H1 (cell line): ENCODE results near the gene DSCAM. TPM values are rescaled to one million over a fixed set of nuclear protein-coding genes. Genes with fewer than 3 reads are reported as not detected.

ENCODE experiments used
- ATF3 ChIP-seq: IDR thresholded peaks from 2 replicates; pipeline ENCODE4 v1.6.1; 2011; ENCODE audit warnings: low read depth, mild to moderate bottlenecking, low read length; ENCODE audit not compliant: insufficient read depth
- BACH1 ChIP-seq: IDR thresholded peaks from 2 replicates; pipeline ENCODE4 v1.6.1; 2012; ENCODE audit warnings: low read length, improper control_type of control experiment
- CHD2 ChIP-seq: IDR thresholded peaks from 2 replicates; pipeline ENCODE4 v1.6.1; 2012; ENCODE audit warnings: low read length, improper control_type of control experiment
- CTBP2 ChIP-seq: IDR thresholded peaks from 2 replicates; pipeline ENCODE4 v1.7.0; 2011; ENCODE audit warnings: borderline replicate concordance, mild to moderate bottlenecking, moderate library complexity, mixed read lengths, low read length; ENCODE audit not compliant: insufficient read depth, insufficient read length
- KDM5A ChIP-seq: fragments of 200-600 bp; IDR thresholded peaks from 2 replicates; pipeline ENCODE4 v1.7.1; 2012; ENCODE audit warnings: mild to moderate bottlenecking, low read length, inconsistent platforms, mixed read lengths
- POU5F1 ChIP-seq: IDR thresholded peaks from 2 replicates; pipeline ENCODE4 v1.6.1; 2011; ENCODE audit warnings: low read depth, mild to moderate bottlenecking, low read length, moderate library complexity
- RAD21 ChIP-seq, 2 experiments: IDR thresholded peaks in 1 of 2; conservative IDR thresholded peaks in 1 of 2; 2 replicates each; pipeline ENCODE4 v1.6.1; 2011; ENCODE audit warnings: low read depth in 2 of 2, low read length in 2 of 2, improper control_type of control experiment in 1 of 2, inconsistent platforms in 1 of 2, mild to moderate bottlenecking in 1 of 2, moderate library complexity in 1 of 2
- SAP30 ChIP-seq: fragments of 300-600 bp; sonication (generic); IDR thresholded peaks from 2 replicates; pipeline ENCODE4 v1.7.1; 2012; ENCODE audit warnings: low read length, moderate library complexity, mild to moderate bottlenecking, inconsistent platforms; ENCODE audit not compliant: insufficient read depth, insufficient replicate concordance
- TAF1 ChIP-seq: IDR thresholded peaks from 2 replicates; pipeline ENCODE4 v1.6.1; 2011; ENCODE audit warnings: mild to moderate bottlenecking, low read depth, low read length
- TCF12 ChIP-seq: IDR thresholded peaks from 2 replicates; pipeline ENCODE4 v1.6.1; 2011; ENCODE audit warnings: low read depth, mild to moderate bottlenecking, low read length
- polyA plus RNA-seq, 7 experiments: library from polyadenylated mRNA; depleted of rRNA in 3 of 7; stranded (reverse) in 5 of 7; unstranded in 2 of 7; fragments of >200 nt in 5 of 7; fragments of 200-250 nt in 2 of 7; gene quantifications; 1 replicate in 5 of 7; 2 replicates in 1 of 7; 4 replicates in 1 of 7; pipeline versions ENCODE4 v1.2.1 to v1.2.3, GENCODE V29; 2011 to 2013; ENCODE audit warnings: missing spikeins in 2 of 7, mixed read lengths in 2 of 7
- total RNA-seq: library from RNA; stranded (reverse); fragmentation: NEBNext Ultra II Directional; extraction: Animal tissue kit (Norgen Biotek cat#: 25700); gene quantifications from 2 replicates; pipeline ENCODE4 v1.2.1, GENCODE V29; 2021
- TF ChIP-seq, protein P1 (sequence below): fragments of 300-600 bp; sonication (generic); IDR thresholded peaks from 2 replicates; pipeline ENCODE4 v1.7.1; 2012; ENCODE audit warnings: low read length, moderate library complexity, mild to moderate bottlenecking, inconsistent platforms; ENCODE audit not compliant: insufficient replicate concordance

DSCAM gene
- total and polyA plus RNA-seq, 2 of the 8 experiments (the other 6 are each of a cell fraction or from before 2014, with no cell fraction given) = 0.02 to 0.15 TPM

- TF ChIP-seq, protein P1, sequence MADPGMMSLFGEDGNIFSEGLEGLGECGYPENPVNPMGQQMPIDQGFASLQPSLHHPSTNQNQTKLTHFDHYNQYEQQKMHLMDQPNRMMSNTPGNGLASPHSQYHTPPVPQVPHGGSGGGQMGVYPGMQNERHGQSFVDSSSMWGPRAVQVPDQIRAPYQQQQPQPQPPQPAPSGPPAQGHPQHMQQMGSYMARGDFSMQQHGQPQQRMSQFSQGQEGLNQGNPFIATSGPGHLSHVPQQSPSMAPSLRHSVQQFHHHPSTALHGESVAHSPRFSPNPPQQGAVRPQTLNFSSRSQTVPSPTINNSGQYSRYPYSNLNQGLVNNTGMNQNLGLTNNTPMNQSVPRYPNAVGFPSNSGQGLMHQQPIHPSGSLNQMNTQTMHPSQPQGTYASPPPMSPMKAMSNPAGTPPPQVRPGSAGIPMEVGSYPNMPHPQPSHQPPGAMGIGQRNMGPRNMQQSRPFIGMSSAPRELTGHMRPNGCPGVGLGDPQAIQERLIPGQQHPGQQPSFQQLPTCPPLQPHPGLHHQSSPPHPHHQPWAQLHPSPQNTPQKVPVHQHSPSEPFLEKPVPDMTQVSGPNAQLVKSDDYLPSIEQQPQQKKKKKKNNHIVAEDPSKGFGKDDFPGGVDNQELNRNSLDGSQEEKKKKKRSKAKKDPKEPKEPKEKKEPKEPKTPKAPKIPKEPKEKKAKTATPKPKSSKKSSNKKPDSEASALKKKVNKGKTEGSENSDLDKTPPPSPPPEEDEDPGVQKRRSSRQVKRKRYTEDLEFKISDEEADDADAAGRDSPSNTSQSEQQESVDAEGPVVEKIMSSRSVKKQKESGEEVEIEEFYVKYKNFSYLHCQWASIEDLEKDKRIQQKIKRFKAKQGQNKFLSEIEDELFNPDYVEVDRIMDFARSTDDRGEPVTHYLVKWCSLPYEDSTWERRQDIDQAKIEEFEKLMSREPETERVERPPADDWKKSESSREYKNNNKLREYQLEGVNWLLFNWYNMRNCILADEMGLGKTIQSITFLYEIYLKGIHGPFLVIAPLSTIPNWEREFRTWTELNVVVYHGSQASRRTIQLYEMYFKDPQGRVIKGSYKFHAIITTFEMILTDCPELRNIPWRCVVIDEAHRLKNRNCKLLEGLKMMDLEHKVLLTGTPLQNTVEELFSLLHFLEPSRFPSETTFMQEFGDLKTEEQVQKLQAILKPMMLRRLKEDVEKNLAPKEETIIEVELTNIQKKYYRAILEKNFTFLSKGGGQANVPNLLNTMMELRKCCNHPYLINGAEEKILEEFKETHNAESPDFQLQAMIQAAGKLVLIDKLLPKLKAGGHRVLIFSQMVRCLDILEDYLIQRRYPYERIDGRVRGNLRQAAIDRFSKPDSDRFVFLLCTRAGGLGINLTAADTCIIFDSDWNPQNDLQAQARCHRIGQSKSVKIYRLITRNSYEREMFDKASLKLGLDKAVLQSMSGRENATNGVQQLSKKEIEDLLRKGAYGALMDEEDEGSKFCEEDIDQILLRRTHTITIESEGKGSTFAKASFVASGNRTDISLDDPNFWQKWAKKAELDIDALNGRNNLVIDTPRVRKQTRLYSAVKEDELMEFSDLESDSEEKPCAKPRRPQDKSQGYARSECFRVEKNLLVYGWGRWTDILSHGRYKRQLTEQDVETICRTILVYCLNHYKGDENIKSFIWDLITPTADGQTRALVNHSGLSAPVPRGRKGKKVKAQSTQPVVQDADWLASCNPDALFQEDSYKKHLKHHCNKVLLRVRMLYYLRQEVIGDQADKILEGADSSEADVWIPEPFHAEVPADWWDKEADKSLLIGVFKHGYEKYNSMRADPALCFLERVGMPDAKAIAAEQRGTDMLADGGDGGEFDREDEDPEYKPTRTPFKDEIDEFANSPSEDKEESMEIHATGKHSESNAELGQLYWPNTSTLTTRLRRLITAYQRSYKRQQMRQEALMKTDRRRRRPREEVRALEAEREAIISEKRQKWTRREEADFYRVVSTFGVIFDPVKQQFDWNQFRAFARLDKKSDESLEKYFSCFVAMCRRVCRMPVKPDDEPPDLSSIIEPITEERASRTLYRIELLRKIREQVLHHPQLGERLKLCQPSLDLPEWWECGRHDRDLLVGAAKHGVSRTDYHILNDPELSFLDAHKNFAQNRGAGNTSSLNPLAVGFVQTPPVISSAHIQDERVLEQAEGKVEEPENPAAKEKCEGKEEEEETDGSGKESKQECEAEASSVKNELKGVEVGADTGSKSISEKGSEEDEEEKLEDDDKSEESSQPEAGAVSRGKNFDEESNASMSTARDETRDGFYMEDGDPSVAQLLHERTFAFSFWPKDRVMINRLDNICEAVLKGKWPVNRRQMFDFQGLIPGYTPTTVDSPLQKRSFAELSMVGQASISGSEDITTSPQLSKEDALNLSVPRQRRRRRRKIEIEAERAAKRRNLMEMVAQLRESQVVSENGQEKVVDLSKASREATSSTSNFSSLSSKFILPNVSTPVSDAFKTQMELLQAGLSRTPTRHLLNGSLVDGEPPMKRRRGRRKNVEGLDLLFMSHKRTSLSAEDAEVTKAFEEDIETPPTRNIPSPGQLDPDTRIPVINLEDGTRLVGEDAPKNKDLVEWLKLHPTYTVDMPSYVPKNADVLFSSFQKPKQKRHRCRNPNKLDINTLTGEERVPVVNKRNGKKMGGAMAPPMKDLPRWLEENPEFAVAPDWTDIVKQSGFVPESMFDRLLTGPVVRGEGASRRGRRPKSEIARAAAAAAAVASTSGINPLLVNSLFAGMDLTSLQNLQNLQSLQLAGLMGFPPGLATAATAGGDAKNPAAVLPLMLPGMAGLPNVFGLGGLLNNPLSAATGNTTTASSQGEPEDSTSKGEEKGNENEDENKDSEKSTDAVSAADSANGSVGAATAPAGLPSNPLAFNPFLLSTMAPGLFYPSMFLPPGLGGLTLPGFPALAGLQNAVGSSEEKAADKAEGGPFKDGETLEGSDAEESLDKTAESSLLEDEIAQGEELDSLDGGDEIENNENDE = no peak
- TF ChIP-seq ATF3 (no peak), TAF1 (no peak), CHD2 (no peak), CTBP2 (no peak), KDM5A (no peak), BACH1 (no peak), TCF12 (no peak), RAD21 (IDR thresholded peaks at IDR 0.05 in 1 of 2, conservative IDR thresholded peaks at IDR 0.05 in 1 of 2; ENCODE audit: low read depth in 2 of 2, low read length in 2 of 2) (no peak), POU5F1 (no peak), SAP30 (no peak)
Measured at GRCh38 chr21:40631211-40631610, 215.7 kb downstream of the DSCAM start (continued).
